ENCODE results near the gene UGT1A1.
"Not testable (repeated sequence)": the region's sequence is repeated elsewhere in the genome, so short reads cannot be mapped to it uniquely, and the experiment has no call there.

UGT1A1 gene

DNA sequence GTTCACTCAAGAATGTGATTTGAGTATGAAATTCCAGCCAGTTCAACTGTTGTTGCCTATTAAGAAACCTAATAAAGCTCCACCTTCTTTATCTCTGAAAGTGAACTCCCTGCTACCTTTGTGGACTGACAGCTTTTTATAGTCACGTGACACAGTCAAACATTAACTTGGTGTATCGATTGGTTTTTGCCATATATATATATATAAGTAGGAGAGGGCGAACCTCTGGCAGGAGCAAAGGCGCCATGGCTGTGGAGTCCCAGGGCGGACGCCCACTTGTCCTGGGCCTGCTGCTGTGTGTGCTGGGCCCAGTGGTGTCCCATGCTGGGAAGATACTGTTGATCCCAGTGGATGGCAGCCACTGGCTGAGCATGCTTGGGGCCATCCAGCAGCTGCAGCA is at the start of gene UGT1A1:
Gene UGT1A1 (plus strand): TSS at position 228 of the 400 bp plus-strand sequence. CDS start 18 bp downstream, at position 246.
- DNase-seq, result no peak

GRCh38 chr2:233711312-233712008 is 48.6 kb upstream of the UGT1A1 start:
- peak; percentile 33 to 54 for DNase-seq

DNA sequence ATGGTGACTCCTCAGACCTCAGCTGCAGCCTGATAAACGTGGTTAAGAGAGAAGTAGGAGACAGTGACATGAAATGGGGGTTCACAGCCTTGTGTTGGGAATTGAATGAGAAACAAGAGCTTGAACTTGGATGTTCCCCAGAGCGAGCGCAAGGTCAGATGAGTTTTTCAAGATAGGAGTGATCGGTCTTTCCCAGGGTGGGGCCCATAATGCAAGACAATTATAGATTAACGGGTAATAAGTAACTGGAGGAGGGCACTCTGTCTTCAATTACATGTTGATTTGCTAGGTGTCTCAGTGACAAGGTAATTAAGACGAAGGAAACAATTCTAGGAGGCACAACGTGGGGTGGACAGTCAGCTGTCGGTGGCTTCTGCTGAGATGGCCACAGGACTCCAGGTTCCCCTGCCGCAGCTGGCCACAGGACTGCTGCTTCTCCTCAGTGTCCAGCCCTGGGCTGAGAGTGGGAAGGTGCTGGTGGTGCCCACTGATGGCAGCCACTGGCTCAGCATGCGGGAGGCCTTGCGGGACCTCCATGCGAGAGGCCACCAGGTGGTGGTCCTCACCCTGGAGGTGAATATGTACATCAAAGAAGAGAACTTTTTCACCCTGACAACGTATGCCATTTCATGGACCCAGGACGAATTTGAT is 47.3 kb upstream of the UGT1A1 start, which contains the start of gene UGT1A5:
Gene UGT1A5 (plus strand): TSS at position 297 of the 651 bp plus-strand sequence. CDS start 85 bp downstream, at position 382.
- no peak for DNase-seq

- DNase-seq, result no peak
Measured at GRCh38 chr2:233713262-233713615, 46.8 kb upstream of the UGT1A1 start.

DNA sequence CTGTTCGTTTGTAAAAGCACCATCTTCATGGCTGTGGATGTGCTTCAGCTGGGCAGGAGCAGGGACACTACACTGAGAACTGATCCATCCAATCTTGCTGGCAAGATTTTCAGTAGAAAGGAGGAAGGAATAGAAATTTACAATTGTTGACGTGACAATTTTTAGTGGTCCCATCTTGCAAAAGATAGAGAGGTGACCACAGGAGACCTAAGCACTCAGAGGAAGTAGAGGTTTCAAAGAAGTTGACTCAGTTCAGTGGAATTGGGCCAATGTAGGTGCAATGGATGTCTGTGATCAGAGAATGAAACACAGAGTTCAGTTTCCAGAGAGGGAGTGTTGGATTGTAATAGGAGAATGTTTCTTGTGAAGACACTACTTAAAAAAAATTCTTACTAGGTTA is 45.9 kb upstream of the UGT1A1 start:
- no peak for DNase-seq

DNA sequence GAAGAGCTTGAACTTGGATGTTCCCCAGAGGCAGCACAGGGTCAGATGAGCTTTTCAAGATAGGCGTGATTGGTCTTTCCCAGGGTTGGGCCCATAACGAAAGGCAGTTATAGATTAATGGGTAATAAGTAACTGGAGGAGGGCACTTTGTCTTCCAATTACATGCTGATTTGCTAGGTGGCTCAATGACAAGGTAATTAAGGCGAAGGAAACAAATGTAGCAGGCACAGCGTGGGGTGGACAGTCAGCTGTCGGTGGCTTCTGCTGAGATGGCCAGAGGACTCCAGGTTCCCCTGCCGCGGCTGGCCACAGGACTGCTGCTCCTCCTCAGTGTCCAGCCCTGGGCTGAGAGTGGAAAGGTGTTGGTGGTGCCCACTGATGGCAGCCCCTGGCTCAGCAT is 41.5 kb upstream of the UGT1A1 start, which contains the start of gene UGT1A4:
Gene UGT1A4 (plus strand): TSS at position 185 of the 400 bp plus-strand sequence. CDS start 85 bp downstream, at position 270.
- DNase-seq, result no peak

GRCh38 chr2:233728723-233729301 is 31.3 kb upstream of the UGT1A1 start, which contains the start of gene UGT1A3:
TSS of gene UGT1A3 (plus strand) at chr2:233729042. CDS start at chr2:233729127, 85 bp downstream.
- no peak for DNase-seq

GRCh38 chr2:233736868-233737653 is 23.0 kb upstream of the UGT1A1 start:
- not testable (repeated sequence) for DNase-seq

- DNase-seq, result no peak
Measured at GRCh38 chr2:233740870-233741269, 19.2 kb upstream of the UGT1A1 start.

DNA sequence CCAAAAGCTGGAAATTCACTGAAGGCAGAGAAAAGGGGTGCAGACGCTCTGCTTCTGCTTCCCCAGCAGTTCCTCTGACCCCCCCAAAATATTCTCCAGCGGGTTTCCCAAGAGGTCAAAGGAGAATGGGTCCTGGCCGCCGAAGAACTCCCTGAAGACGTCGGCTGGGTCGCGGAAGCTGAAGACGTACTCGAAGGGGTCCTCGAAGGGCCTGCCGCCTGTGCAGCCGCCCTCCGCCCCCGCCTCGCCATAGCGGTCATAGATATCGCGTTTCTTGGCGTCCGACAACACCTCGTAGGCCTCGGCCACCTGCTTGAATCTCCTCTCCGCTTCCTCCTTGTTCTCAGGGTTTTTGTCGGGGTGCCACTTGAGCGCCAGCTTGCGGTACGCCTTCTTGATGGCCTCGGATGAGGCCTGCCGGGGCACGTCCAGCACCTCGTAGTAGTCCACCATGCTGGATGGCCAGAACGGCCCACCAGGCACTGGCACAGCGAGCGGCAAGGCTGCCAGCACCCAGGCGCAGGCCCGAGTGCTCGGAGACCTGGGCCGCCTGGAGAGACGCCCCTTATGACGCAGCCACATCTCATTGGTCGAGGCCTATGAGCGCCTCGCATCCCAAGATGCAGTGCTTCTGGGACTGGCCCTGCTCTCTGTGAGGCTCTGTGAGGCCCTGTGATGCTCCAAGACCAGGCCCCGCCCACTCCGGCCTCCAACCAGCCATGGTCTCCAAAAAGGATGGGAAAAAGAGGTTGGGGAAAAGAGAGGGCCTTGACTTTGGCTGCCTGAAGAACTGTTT is 16.4 kb upstream of the UGT1A1 start:
- DNase-seq, result no peak

DNA sequence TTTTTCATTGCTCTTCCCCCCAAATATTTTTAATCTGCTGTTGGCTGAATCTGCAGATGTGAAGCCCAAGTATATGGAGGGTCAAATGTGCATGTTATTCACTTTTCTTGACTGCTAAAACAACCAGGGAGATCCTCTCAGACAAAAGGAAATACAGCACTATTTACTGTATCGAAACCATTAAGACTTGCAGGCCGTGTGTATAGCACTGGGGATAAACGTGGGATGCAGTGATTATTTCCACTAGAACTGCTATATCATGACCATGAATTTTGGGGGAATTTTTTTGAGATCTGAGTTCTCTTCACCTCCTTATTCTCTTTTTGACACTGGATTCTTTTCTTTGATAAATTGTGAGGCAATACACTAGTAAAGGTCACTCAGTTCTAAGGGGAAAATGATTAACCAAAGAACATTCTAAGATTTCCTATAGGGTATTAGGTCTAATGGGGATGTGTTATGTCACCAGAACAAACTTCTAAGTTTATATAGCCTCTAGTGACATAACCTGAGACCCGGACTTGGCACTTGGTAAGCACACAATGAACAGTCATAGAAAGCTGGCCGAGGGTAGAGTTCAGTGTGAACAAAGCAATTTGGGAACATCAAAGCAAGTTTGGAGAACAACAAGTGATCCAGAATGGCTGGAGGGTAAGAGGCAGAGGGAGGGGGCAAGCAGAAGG is 14.9 kb upstream of the UGT1A1 start:
- no peak for DNase-seq

DNA sequence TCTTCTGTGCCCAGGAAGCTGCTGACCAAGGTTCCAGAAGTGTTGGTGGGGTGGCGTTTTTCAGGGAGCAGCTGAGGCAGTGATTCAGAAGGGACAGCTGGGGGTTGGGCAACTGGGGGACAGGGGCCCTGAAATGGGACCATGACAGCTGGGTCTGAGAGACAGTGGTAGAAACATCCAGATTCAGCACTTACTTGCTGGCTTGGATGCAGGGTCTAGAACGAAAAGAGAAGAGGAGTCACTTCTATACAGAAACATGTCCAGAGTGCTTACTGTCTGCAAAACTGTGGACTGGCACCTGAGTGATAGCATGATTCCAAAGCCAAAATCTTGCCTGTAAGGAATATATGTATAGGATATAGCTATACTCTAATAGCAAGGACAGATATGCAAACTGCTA is 14.2 kb upstream of the UGT1A1 start:
- not testable (repeated sequence) for DNase-seq

- no peak for DNase-seq
Measured at GRCh38 chr2:233746475-233747282, 13.4 kb upstream of the UGT1A1 start.

DNA sequence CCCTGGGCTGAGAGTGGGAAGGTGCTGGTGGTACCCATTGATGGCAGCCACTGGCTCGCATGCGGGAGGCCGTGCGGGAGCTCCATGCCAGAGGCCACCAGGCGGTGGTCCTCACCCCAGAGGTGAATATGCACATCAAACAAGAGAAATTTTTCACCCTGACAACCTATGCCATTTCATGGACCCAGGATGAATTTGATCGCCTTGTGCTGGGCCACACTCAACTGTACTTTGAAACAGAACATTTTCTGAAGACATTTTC is 12.9 kb upstream of the UGT1A1 start:
- no peak for DNase-seq

DNA sequence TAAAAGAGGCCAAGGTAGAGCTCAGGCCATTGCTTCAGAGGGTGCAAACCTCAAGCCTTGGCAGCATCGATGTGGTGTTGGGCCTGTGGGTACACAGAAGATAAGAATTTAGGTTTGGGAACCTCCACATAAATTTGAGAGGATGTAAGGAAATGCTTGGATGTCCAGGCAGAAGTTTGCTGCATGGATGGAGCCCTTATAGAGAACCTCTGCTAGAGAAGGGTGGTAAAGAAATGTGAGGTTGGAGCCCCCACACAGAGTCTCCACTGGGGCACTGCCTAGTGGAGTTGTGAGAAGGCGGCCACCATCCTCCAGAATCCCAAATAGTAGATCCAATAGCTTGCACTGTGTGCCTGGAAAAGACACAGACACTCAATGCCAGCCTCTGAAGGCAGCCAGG is 9.4 kb upstream of the UGT1A1 start:
- not testable (repeated sequence) for DNase-seq

DNA sequence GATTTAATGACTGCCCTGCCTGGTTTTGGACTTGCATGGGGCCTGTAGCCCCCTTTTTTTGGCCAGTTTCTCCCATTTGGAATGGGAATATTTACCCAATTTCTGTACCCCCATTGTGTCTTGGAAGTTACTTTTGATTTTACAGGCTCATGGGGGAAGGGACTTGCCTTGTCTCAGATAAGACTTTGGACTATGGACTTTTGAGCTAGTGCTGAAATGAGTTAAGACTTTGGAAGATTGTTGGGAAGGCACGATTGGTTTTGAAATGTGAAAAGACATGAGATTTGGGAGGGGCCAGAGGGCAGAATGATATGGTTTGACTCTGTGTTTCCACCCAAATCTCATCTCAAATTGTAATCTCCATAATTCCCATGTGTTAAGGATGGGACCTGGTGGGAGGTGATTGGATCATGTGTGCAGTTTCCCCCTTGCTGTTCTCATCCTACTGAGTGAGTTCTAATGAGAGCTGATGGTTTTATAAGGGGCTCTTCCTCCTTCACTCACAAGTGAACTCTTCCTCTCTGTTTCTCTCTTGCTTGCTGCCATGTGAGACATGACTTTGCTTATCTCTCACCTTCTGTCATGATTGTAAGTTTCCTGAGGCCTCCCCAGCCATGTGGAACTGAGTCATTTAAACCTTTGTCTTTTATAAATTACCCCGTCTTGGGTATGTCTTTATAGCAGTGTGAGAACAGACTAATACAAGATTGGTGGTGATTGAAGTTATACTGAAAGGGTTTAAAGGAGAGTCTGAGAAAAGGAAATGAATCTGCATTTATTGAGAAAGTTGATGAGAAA is 8.7 kb upstream of the UGT1A1 start:
- not testable (repeated sequence) for DNase-seq

- no peak for DNase-seq
Measured at GRCh38 chr2:233754872-233755611, 5.0 kb upstream of the UGT1A1 start.

DNA sequence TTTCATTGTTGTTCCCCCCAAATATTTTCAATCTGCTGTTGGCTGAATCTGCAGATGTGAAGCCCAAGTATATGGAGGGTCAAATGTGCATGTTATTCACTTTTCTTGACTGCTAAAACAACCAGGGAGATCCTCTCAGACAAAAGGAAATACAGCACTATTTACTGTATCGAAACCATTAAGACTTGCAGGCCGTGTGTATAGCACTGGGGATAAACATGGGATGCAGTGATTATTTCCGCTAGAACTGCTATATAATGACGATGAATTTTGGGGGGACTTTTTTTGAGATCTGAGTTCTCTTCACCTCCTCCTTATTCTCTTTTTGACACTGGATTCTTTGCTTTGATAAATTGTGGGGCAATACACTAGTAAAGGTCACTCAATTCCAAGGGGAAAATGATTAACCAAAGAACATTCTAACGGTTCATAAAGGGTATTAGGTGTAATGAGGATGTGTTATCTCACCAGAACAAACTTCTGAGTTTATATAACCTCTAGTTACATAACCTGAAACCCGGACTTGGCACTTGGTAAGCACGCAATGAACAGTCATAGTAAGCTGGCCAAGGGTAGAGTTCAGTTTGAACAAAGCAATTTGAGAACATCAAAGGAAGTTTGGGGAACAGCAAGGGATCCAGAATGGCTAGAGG is 3.5 kb upstream of the UGT1A1 start:
- no peak for DNase-seq

DNA sequence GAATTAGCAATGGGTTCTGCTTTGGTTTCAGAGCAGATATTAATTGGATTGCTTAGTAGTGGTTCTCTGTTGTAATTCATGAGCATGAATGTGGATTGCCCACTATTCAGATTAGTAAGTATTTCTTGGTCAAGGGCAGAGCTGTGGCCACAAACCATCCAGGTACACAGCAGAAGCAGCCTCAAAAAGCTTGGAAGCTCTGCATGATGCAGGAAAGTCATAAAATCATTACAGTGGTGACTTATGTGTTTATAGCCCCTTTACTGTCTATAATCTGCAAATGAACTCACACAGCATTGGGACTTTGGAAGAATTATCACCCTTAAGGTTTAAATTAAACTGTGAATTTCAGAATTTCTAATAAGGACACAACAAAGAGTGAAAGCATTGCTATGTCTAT is 1.9 kb upstream of the UGT1A1 start:
- DNase-seq, result no peak
